ENCODE measurements around the gene SLC26A1. TPM values are rescaled to one million over a fixed set of nuclear protein-coding genes. Genes with fewer than 3 reads are reported as not detected.

SLC26A1 gene
- total RNA-seq, 2 donors from 2014 or later, result 1.6 TPM

- Histone ChIP-seq H3K27ac (no peak overlapping the region), H3K4me1 (no peaks in the 10 kb centered on the region), H3K36me3 (replicated peaks in 1 of 2; ENCODE audit: insufficient read depth in 1 of 2, low read depth in 2 of 2) (no peaks in the 10 kb centered on the region), H3K4me3 (no peak overlapping the region), H3K27me3 (no peaks in the 10 kb centered on the region), H3K9me3 (no peaks in the 10 kb centered on the region)
- intact Hi-C loops (cut with DNase I), result no loop called here
- TF ChIP-seq CTCF (IDR thresholded peaks at IDR 0.05), result no peak
- no peak for TF ChIP-seq POLR2A (IDR thresholded peaks at IDR 0.05)
- DNase-seq (no peak), ATAC-seq (no peak)
- 60 to 89% methylated on average over 1 to 27 of the region's 35 CpGs for WGBS, 2 donors
Observed at GRCh38 chr4:960636-961350, 32.4 kb downstream of the SLC26A1 start.

- H3K9me3 ChIP-seq, result no peaks in the 10 kb centered on the region
- H3K27ac ChIP-seq, result no peak overlapping the region
- intact Hi-C loops (cut with DNase I), result no loop called here
- H3K4me3 ChIP-seq, result no peak overlapping the region
- TF ChIP-seq CTCF (IDR thresholded peaks at IDR 0.05), result no peak
- TF ChIP-seq POLR2A (IDR thresholded peaks at IDR 0.05), result no peak
- H3K27me3 ChIP-seq, result no peaks in the 10 kb centered on the region
- H3K4me1 ChIP-seq, result no peaks in the 10 kb centered on the region
- ATAC-seq (no peak), DNase-seq (no peak)
- 91 to 100% methylated on average over 3 to 16 of the region's 16 CpGs for WGBS, 2 donors
- H3K36me3 ChIP-seq (replicated peaks in 1 of 2; ENCODE audit: insufficient read depth in 1 of 2, low read depth in 2 of 2), result no peaks in the 10 kb centered on the region
Observed at GRCh38 chr4:960140-960635, 33.0 kb downstream of the SLC26A1 start.

GRCh38 chr4:959338-960139 is 33.7 kb downstream of the SLC26A1 start:
- Histone ChIP-seq H3K36me3 (replicated peaks in 1 of 2; ENCODE audit: insufficient read depth in 1 of 2, low read depth in 2 of 2) (no peaks in the 10 kb centered on the region), H3K4me3 (no peak overlapping the region), H3K9me3 (no peaks in the 10 kb centered on the region), H3K27ac (no peak overlapping the region), H3K27me3 (no peaks in the 10 kb centered on the region), H3K4me1 (no peaks in the 10 kb centered on the region)
- intact Hi-C loops (cut with DNase I), result no loop called here
- ATAC-seq, result no peak
- no peak for TF ChIP-seq CTCF (IDR thresholded peaks at IDR 0.05)
- TF ChIP-seq POLR2A (IDR thresholded peaks at IDR 0.05), result no peak
- 86 to 87% methylated on average over 11 to 24 of the region's 24 CpGs for WGBS, 2 donors
- DNase-seq, result no peak

GRCh38 chr4:958696-959337 is 34.4 kb downstream of the SLC26A1 start:
- TF ChIP-seq CTCF (IDR thresholded peaks at IDR 0.05) (no peak), POLR2A (IDR thresholded peaks at IDR 0.05) (no peak)
- ATAC-seq (no peak), DNase-seq (no peak)
- 79 to 87% methylated on average over 16 to 17 of the region's 17 CpGs for WGBS, 2 donors
- Histone ChIP-seq H3K27me3 (no peaks in the 10 kb centered on the region), H3K9me3 (no peaks in the 10 kb centered on the region), H3K4me1 (no peaks in the 10 kb centered on the region), H3K36me3 (replicated peaks in 1 of 2; ENCODE audit: insufficient read depth in 1 of 2, low read depth in 2 of 2) (no peaks in the 10 kb centered on the region), H3K4me3 (no peak overlapping the region), H3K27ac (no peak overlapping the region)
- intact Hi-C loops (cut with DNase I), result no loop called here

Measured in body of pancreas (tissue), 4 donors.